ENCODE measurements around the gene TEX13B.

The TEX13B gene, protein sequence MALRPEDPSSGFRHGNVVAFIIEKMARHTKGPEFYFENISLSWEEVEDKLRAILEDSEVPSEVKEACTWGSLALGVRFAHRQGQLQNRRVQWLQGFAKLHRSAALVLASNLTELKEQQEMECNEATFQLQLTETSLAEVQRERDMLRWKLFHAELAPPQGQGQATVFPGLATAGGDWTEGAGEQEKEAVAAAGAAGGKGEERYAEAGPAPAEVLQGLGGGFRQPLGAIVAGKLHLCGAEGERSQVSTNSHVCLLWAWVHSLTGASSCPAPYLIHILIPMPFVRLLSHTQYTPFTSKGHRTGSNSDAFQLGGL

DNA sequence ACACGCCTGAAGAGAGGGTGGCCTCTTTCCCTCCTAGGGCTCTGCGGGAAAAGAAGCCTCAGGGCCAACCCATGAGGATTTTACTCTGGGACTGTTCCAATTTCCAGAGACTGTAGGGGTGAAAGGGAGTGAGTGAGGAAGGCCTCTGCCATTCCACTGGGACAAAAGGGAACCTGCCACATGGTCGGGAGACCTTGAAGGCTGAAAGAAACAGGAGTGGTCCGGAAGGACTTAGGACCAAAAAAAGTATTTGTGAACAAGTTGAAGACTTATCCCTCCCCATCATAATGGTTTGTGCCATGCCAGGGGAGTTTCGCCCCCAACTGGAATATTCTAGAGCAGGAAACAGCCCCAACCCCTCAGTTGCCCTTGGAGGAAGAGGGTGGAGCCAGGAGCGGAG lies at the start of gene TEX13B:
TEX13B (minus strand) TSS at position 15 of the 400 bp plus-strand sequence. CDS start 243 bp downstream, outside the sequence.
- TF ChIP-seq, protein P1, sequence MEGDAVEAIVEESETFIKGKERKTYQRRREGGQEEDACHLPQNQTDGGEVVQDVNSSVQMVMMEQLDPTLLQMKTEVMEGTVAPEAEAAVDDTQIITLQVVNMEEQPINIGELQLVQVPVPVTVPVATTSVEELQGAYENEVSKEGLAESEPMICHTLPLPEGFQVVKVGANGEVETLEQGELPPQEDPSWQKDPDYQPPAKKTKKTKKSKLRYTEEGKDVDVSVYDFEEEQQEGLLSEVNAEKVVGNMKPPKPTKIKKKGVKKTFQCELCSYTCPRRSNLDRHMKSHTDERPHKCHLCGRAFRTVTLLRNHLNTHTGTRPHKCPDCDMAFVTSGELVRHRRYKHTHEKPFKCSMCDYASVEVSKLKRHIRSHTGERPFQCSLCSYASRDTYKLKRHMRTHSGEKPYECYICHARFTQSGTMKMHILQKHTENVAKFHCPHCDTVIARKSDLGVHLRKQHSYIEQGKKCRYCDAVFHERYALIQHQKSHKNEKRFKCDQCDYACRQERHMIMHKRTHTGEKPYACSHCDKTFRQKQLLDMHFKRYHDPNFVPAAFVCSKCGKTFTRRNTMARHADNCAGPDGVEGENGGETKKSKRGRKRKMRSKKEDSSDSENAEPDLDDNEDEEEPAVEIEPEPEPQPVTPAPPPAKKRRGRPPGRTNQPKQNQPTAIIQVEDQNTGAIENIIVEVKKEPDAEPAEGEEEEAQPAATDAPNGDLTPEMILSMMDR (IDR thresholded peaks at IDR 0.05; ENCODE audit: control insufficient read depth, insufficient read depth, low read depth, low read length, missing control alignments) = no peak
- DNase-seq (ENCODE audit: low read depth) = no peak
- no peak within 1 kb of the TSS for H3K4me3 ChIP-seq (ENCODE audit: control insufficient read depth, low read depth, low read length)

DNA sequence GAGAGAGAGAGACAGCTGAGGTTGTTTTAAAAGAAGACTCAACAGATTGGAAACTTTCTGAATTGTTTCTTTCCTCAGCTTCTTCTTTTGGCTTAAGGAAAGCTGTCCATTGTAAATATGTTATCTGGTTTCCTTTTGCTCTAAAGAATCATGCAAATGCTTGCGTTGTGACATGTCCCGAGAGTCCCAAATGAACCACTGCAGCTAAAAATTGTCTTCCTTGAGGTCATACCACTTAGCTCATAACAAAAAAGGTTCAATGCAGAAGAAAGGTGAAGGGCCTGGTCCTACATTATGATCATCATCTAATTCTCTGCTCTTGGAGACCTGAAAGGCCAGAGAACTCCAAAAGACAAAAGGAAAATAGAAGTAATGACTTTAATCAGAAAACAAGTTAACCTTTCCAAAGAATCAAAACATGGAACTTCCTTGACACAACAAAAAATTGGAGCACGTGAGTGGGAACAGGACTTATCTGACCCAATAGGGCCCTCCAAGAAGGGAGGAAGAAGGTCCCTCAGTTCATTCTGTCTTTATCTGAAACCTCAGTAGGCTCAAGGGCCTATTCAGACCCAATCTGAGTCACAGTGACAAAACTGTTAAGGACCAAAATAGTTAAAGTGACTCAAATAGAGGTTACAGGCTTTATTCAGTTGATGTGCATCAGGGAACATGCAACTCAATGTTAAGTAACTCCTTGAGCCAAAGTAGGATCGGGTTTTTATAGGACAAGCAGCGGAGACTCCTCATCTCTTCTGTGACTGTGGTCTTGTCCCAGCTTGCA lies 48.0 kb upstream of the TEX13B start:
- no peak overlapping the region for H3K4me3 ChIP-seq (ENCODE audit: control insufficient read depth, low read depth, low read length)
- TF ChIP-seq, protein P1 (IDR thresholded peaks at IDR 0.05; ENCODE audit: control insufficient read depth, insufficient read depth, low read depth, low read length, missing control alignments) = no peak
- DNase-seq (ENCODE audit: low read depth) = no peak

- no peak for DNase-seq (ENCODE audit: low read depth)
- no peak overlapping the region for H3K4me3 ChIP-seq (ENCODE audit: control insufficient read depth, low read depth, low read length)
- TF ChIP-seq, protein P1 (IDR thresholded peaks at IDR 0.05; ENCODE audit: control insufficient read depth, insufficient read depth, low read depth, low read length, missing control alignments) = no peak
Measured at GRCh38 chrX:108028854-108029253, 46.7 kb upstream of the TEX13B start.

GRCh38 chrX:108025954-108026600 lies 43.9 kb upstream of the TEX13B start:
- H3K4me3 ChIP-seq (ENCODE audit: control insufficient read depth, low read depth, low read length) = no peak overlapping the region
- DNase-seq (ENCODE audit: low read depth) = no peak
- TF ChIP-seq, protein P1 (IDR thresholded peaks at IDR 0.05; ENCODE audit: control insufficient read depth, insufficient read depth, low read depth, low read length, missing control alignments) = no peak

DNA sequence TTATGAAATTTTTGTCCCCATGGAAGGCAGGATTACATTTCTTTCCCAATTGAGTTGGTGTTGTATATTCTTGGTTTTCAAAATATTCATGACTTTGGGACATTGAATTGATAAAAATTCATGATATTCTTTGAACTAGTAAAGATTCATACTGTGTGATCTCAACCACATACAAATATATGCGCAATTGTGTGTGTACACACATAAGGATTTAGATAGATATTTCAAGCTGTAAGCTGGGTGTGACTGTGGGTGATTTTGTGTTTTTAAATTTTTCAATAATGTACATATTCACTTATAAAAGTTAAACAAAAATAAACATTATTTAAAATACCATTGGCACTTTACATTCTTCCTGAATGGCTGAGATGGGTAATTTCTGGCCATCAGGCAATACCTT lies 43.2 kb upstream of the TEX13B start:
- TF ChIP-seq, protein P1 (IDR thresholded peaks at IDR 0.05; ENCODE audit: control insufficient read depth, insufficient read depth, low read depth, low read length, missing control alignments) = no peak
- DNase-seq (ENCODE audit: low read depth) = no peak

GRCh38 chrX:108022491-108023089 lies 40.4 kb upstream of the TEX13B start:
- no peak overlapping the region for H3K4me3 ChIP-seq (ENCODE audit: control insufficient read depth, low read depth, low read length)
- TF ChIP-seq, protein P1 (IDR thresholded peaks at IDR 0.05; ENCODE audit: control insufficient read depth, insufficient read depth, low read depth, low read length, missing control alignments) = no peak
- no peak for DNase-seq (ENCODE audit: low read depth)

More for the DNA sequence above, 43.2 kb upstream of the TEX13B start:
- no peak overlapping the region for H3K4me3 ChIP-seq (ENCODE audit: control insufficient read depth, low read depth, low read length)
